HG03354 (cell line): ENCODE data around the gene TMEM119.

Experiments used
- ATAC-seq: cut with Tn5 transposase; IDR thresholded peaks from one replicate; pipeline ENCODE4 v1.9.1; 2021; ENCODE audit warnings: mild to moderate bottlenecking; ENCODE audit not compliant: unreplicated experiment, poor library complexity, severe bottlenecking

The TMEM119 gene

DNA sequence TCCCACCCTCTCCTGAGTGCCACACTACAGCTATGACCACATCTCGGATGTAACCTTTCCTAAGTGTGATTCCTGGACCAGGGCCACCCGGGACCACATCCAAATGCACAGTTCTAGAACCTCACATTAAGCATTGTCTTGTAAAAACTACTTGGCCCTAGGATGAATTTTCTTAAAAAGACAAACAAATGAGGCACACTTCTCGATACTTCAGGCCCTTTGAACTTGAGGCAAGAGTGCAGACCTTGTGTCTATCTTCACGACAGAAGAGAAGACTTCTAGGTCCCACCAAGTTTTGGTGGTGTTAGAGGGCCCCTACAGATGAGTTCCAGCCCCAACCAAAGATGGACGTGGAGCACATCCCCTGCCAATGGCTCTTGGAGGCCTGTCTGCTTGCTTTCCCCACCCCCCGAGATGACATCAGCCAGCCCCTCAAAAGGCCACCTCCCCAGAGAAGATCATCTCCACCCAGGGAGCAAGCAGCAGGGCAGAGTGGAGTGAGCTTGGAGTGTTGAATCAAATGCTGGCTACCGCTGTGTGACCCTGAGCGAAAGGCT is 26.2 kb downstream of the TMEM119 start:
- no peak for ATAC-seq

GRCh38 chr12:108570743-108571608 is 26.9 kb downstream of the TMEM119 start:
- ATAC-seq = no peak

DNA sequence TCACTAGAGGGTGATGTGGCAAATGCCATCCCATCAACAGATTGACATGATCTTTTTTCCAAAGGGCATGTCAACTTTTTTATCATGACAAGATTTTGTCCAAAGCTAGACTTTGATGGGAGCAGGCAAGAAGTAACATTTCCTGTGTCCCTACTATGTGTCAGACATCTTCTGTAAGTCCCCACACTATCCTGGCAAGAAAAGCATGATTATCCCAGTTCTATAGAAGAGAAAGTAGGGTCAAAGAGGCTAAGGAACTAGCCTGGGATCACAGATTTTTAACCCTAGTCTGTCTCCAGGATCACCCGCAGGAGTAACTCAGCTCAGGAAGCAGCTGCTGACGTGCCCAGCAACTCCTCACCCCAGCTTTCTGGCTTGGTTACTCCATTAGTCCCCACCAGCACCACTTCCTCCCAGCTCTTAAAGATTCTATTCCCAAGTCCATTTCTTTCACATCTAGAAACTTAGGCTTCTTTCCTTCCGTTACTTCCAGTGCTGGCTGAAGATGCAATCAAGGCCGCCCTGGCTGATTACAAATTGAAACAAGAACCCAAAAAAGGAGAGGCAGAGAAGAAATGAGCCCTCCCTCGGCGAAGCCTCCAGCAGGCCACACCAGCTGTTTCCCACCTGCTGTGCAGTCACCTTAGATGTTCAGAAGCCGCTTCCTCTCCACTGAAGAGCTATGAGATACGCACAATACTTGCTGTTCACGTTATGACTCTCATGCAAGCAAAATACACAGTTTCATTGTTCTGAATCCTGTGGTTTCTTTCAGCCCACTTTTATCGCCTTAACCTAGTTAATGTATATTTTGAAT is 29.3 kb downstream of the TMEM119 start:
- ATAC-seq = peak; percentile 82

DNA sequence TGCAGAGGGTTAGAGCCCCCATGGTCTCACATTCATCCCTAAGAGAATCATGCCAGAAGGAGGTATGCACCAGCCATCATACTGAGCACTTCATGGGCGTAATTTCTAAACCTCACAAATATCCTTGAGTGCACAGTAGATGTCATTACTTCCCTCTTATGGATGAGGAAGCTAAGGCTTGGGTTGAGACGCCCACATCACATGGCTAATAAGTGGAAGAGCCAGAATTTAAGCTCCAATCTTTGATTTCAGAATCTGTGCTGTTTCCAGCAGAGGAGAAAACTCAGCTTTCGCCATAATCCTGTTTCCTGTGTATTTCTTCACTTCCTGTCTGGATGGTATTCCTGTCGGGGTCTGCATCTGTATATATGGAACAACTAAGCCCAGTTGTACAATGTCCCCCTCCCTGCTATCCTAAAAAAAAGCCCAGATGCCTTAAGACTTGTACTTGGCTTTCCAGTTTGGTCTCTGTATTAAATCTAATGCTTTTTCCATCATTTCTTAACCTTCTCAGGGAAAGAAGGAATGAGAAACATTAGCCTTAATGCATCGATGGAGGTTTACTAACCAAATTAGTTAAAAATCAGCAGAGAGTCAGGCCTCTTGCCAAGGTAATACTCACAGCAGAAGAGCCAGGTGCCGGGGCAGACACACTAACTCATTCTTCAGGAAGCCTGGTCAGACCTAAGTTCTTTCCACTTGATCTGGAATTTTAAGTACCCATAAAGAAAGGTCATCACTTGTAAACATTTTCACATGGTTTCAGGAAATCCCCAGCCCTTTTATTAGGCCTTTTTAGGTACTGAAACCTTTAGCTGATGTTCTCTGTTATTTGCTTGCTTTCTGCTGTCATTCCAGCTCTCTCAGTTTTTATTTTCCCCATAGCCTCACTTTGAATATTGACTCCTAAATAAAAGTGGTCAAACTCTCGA is 30.2 kb downstream of the TMEM119 start:
- ATAC-seq = no peak

DNA sequence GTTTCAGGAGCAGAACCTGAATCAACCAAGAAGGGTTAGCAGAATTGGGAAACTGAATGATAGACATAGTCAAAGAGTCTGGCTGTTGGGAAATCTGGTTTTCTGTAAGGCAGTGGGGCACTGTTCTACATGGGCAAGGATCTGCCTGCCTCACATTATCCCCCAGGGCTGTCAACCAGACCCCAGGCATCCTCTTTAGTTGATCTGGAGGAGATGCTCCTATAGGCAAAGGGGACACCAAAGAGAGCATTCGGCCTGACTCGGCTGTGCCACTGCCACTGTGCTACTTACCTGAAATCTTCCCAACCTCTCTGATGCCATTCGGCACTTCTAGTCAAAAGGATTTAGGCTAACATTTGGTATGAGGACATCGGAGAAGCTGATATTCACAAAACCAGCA is 31.4 kb downstream of the TMEM119 start:
- ATAC-seq = no peak

DNA sequence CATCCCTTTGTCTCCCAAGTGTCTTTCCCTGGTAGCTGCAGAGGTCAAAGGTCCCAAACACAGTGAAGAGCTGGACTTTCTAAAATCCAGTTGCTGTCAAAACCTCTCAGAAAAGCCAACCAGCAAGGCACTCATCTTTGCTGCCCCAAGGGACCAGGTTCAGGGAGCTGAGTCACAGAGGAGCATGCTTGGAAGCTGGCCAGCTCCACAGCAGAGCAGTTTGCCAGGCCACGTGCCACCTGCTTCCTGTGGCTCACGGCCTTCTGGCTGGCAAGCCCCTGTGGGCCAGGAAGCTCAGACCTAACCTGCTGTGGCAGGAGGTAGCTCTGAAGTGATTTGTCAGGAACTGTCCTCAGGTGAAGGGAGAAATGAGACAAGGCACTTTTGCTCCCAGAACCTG is 31.9 kb downstream of the TMEM119 start:
- ATAC-seq = no peak

- ATAC-seq = no peak
These were observed 32.7 kb downstream of the TMEM119 start for GRCh38 chr12:108565146-108565545.

GRCh38 chr12:108564724-108565123 is 33.2 kb downstream of the TMEM119 start:
- ATAC-seq = no peak

DNA sequence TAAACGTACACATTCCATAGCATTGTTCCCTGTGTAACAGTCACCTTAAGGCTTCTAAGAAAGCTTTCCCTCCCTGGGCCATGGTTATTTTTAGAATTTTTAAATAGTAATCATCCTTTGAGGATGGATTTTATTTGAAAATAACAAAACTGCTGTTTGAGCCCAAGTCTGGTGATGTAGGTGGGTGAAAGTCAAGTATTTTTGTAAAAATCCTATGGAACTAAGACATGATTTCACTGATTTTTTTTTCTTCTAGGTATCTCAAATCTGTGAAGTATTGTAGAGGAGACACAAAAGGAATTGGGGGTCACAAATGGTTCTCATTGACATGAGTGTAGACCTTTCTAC is 34.1 kb downstream of the TMEM119 start:
- no peak for ATAC-seq

GRCh38 chr12:108563136-108563803 is 34.6 kb downstream of the TMEM119 start:
- peak; percentile 43 for ATAC-seq

GRCh38 chr12:108562348-108563135 is 35.3 kb downstream of the TMEM119 start, which contains the start of gene ISCU:
Gene ISCU, plus strand, starts transcription at chr12:108562596. Its CDS starts 27 bp downstream, at chr12:108562623.
- ATAC-seq = peak; percentile 55

GRCh38 chr12:108561852-108562347 is 36.0 kb downstream of the TMEM119 start:
- peak; percentile 1 for ATAC-seq

DNA sequence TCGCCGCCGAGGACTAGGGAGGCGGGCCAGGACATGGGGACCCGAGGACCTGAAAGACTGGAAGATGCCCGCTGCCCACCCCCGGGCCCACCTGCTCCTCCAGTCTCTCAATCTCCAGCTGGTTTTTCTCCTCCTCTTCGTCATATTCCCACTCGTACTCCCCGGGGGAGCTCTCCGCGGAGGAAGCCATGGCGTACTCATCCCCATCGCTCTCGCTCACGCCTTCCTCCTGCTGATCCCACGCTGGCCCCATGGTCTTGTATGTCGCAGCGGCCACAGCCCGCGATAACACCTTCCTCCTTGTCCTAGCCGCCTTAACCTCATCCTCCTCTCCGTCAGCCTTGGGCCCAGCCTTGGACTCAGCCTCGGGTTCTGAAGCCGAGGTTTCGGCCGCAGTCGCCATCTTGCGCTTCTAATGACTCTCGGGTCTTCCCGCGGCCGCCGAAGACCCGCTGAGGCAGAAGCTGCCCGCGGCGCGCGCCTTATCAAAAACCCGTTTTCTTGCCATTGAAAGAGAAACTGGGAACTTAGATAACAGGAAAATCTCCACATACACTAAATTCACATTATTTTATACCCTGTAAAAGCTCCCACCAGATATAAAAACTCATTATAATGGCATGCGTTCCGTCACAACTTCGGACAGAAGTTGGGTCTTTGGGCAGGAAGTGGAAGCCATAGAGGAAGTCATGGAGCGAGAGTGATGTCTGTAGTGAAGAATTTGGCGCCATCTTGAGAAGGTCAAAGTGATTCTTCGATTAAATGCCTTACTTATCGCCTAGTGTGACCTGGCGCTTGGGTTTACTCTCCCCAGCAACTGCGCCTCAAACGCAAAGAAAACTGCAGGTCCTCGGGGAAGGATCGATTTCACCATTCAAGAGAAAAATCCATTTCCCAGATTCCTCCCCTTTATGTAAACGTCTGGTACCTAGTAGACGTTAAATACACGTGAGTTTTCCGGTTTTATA is 36.8 kb downstream of the TMEM119 start, which contains the start of gene SART3:
TSS of gene SART3 (minus strand) at position 422 of the 968 bp plus-strand sequence. CDS start at position 403, 19 bp downstream.
- peak; percentile 51 for ATAC-seq

DNA sequence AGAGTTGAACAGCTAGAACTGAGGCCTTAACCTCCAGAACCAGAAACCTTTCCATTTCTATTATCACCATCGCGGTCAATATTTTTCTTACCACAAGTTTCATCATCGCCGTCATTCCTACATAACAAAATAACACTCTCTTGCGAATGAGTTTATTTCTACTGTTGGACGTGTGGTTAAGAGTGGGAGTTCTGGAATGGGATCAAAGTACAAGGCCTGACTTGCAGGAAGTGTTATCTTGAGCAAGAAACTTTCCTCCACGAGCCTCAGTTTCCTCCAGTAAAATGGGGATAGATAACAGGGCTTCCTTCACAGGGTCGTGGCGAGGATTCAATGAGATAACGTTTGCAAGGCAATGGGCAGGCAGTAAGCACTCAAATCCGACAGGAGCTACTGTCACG is 37.6 kb downstream of the TMEM119 start:
- no peak for ATAC-seq

DNA sequence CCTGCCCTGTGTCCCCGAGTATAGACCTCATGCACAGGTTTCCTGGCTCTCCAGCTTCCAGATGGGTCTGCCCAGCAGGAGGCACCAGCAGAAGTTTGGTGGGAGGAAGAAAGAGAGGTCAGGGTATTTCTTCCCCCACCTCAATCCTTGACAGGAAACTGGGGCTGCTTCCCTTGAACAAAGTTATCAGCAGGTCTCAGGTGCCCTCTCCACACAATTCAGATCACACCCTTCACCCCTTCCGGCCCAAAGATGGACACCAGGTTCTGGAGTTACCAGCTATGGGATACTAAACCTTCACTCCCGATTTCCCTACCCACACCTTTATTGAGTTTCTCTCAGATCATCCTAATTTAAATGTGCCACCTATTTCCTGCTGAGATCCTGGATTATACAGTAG is 38.1 kb downstream of the TMEM119 start:
- ATAC-seq = no peak

DNA sequence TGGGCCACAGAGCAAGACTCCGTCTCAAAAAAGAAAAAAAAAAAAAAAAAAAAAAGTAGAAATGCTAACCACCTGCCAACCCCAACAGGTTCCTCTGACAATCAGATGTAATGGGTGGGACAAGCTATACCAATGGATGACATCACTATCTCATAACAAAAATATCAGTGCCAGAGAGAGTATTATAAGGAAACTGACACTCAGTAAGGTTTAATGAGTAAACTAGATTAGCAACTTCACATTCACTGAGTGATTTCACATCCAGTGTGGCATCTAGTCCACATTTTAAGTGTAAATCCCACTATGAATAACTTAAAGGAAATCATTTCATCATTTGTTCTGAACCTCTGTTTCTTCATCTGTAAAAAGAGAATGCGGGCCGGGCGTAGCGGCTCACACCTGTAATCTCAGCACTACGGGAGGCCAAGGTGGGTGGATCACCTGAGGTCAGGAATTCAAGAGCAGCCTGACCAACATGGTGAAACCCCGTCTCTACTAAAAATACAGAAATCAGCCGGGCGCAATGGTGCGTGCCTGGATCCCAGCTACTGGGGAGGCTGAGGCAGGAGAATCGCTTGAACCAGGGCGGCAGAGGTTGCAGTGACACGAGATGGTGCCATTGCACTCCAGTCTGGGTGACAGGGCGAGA is 38.8 kb downstream of the TMEM119 start:
- no peak for ATAC-seq
